GM12892 (cell line): ENCODE measurements around the gene QRICH2.

Source experiments
- POLR2A ChIP-seq: IDR thresholded peaks from 2 replicates; pipeline ENCODE4 v1.6.1; 2011; ENCODE audit warnings: low read depth, low read length, control low read depth
- POLR2AphosphoS5 ChIP-seq: IDR thresholded peaks from 2 replicates; pipeline ENCODE4 v1.6.1; 2011; ENCODE audit warnings: low read depth, low read length, control low read depth
- TAF1 ChIP-seq: IDR thresholded peaks from 2 replicates; pipeline ENCODE4 v1.6.1; 2011; ENCODE audit warnings: low read depth, mild to moderate bottlenecking, control low read depth, low read length, borderline replicate concordance

GRCh38 chr17:76253841-76254240, 54.2 kb downstream of the QRICH2 start:
- TF ChIP-seq POLR2A (no peak), TAF1 (no peak), POLR2AphosphoS5 (no peak)
